Neural cell (in vitro differentiated cells): Measurements from ENCODE around the gene ADORA2A. TPM values are rescaled to one million over a fixed set of nuclear protein-coding genes. Genes with fewer than 3 reads are reported as not detected.

Source experiments
- H2AFZ ChIP-seq: fragments of 200-600, 300-800 bp; sonication (generic), shearing (Covaris generic); 2 replicates; pipeline ENCODE4 v1.6.0; 2014; ENCODE audit warnings: low read depth, mild to moderate bottlenecking, antibody characterized with exemption, low read length, moderate library complexity
- H3F3A ChIP-seq: fragments of 200-600 bp; shearing (Covaris generic); 2 replicates; pipeline ENCODE4 v1.6.1; 2016; ENCODE audit warnings: mild to moderate bottlenecking, moderate library complexity, mixed read lengths, antibody characterized with exemption, low read length; ENCODE audit not compliant: insufficient read depth, poor library complexity, severe bottlenecking
- H3K27ac ChIP-seq: fragments of 200-600, 300-800 bp; sonication (generic), shearing (Covaris generic); 2 replicates; pipeline ENCODE4 v1.5.1; 2014; ENCODE audit warnings: mild to moderate bottlenecking, low read length, moderate library complexity
- H3K27me3 ChIP-seq: fragments of 300-800, 200-600 bp; sonication (generic), shearing (Covaris generic); 2 replicates; pipeline ENCODE4 v1.6.0; 2014; ENCODE audit warnings: mild to moderate bottlenecking, low read depth, low read length, moderate library complexity; ENCODE audit not compliant: insufficient read depth
- H3K36me3 ChIP-seq: fragments of 300-800, 200-600 bp; sonication (generic), shearing (Covaris generic); 2 replicates; pipeline ENCODE4 v1.5.1; 2014; ENCODE audit warnings: mild to moderate bottlenecking, antibody characterized with exemption, low read length, moderate library complexity; ENCODE audit not compliant: insufficient read depth
- H3K4me2 ChIP-seq: fragments of 300-800, 200-600 bp; sonication (generic), shearing (Covaris generic); 2 replicates; pipeline ENCODE4 v1.6.0; 2014; ENCODE audit warnings: mild to moderate bottlenecking, low read length
- H3K4me3 ChIP-seq: fragments of 300-800, 200-600 bp; sonication (generic), shearing (Covaris generic); 2 replicates; pipeline ENCODE4 v1.5.1; 2014; ENCODE audit warnings: mild to moderate bottlenecking, low read length, moderate library complexity
- H3K79me2 ChIP-seq: fragments of 200-600 bp; shearing (Covaris generic); replicated peaks from 2 replicates; pipeline ENCODE4 v1.6.0; 2014; ENCODE audit warnings: mild to moderate bottlenecking, low read length, moderate library complexity; ENCODE audit not compliant: insufficient read depth
- H3K9ac ChIP-seq: fragments of 300-800, 200-600 bp; sonication (generic), shearing (Covaris generic); 2 replicates; pipeline ENCODE4 v1.6.1; 2016; ENCODE audit warnings: mild to moderate bottlenecking, low read length, mixed read lengths
- H3K9me2 ChIP-seq: fragments of 200-600 bp; shearing (Covaris generic); 2 replicates; pipeline ENCODE4 v1.6.1; 2016; ENCODE audit warnings: mild to moderate bottlenecking, low read length, mixed read lengths; ENCODE audit not compliant: insufficient read depth
- H3K9me3 ChIP-seq: fragments of 200-600, 300-800 bp; sonication (generic), shearing (Covaris generic); 2 replicates; pipeline ENCODE4 v1.6.1; 2016; ENCODE audit warnings: mild to moderate bottlenecking, mixed run types, low read length, moderate library complexity, mixed read lengths
- H4K20me1 ChIP-seq: fragments of 200-600 bp; shearing (Covaris generic); 2 replicates; pipeline ENCODE4 v1.6.1; 2016; ENCODE audit warnings: mild to moderate bottlenecking, mixed run types; ENCODE audit not compliant: insufficient read depth
- EP300 ChIP-seq: fragments of 450-650 bp; conservative IDR thresholded peaks from 2 replicates; pipeline ENCODE4 v1.6.1; 2014; ENCODE audit warnings: antibody characterized with exemption, mild to moderate bottlenecking, moderate library complexity; ENCODE audit not compliant: poor library complexity, severe bottlenecking
- EZH2 ChIP-seq: fragments of 200-600, 300-800 bp; shearing (Covaris generic), sonication (generic); IDR thresholded peaks from 2 replicates; pipeline ENCODE4 v1.6.1; 2014; ENCODE audit warnings: antibody characterized with exemption, low read length, borderline replicate concordance, mild to moderate bottlenecking; ENCODE audit not compliant: insufficient read depth, poor library complexity, severe bottlenecking
- MXI1 ChIP-seq: fragments of 450-650 bp; conservative IDR thresholded peaks from 2 replicates; pipeline ENCODE4 v1.6.1; 2014; ENCODE audit warnings: antibody characterized with exemption, mild to moderate bottlenecking; ENCODE audit not compliant: poor library complexity, severe bottlenecking
- POLR2AphosphoS5 ChIP-seq: IDR thresholded peaks from 2 replicates; pipeline ENCODE4 v1.6.1; 2012
- RAD21 ChIP-seq: fragments of 450-650 bp; conservative IDR thresholded peaks from 2 replicates; pipeline ENCODE4 v1.6.1; 2014; ENCODE audit warnings: antibody characterized with exemption, mild to moderate bottlenecking, moderate library complexity
- SMC3 ChIP-seq: fragments of 450-650 bp; conservative IDR thresholded peaks from 2 replicates; pipeline ENCODE4 v1.6.1; 2014; ENCODE audit warnings: antibody characterized with exemption, mild to moderate bottlenecking, moderate library complexity; ENCODE audit not compliant: poor library complexity
- TAF1 ChIP-seq: IDR thresholded peaks from 2 replicates; pipeline ENCODE4 v1.6.1; 2012; ENCODE audit warnings: low read depth
- polyA plus RNA-seq: library from polyadenylated mRNA; depleted of rRNA; stranded (reverse); fragments of >200 nt; gene quantifications from 2 replicates; pipeline ENCODE4 v1.2.3, GENCODE V29; 2014
- TF ChIP-seq, protein P1 (sequence below): fragments of 450-650 bp; IDR thresholded peaks from 2 replicates; pipeline ENCODE4 v1.5.1; 2014; ENCODE audit warnings: antibody characterized with exemption, mild to moderate bottlenecking, moderate library complexity; ENCODE audit not compliant: poor library complexity, severe bottlenecking
- TF ChIP-seq, protein P2 (sequence below): IDR thresholded peaks from 2 replicates; pipeline ENCODE4 v1.6.1; 2012; ENCODE audit warnings: borderline replicate concordance

Gene ADORA2A
- polyA plus RNA-seq, 1 donor from 2014 or later: 2.9 TPM

DNA sequence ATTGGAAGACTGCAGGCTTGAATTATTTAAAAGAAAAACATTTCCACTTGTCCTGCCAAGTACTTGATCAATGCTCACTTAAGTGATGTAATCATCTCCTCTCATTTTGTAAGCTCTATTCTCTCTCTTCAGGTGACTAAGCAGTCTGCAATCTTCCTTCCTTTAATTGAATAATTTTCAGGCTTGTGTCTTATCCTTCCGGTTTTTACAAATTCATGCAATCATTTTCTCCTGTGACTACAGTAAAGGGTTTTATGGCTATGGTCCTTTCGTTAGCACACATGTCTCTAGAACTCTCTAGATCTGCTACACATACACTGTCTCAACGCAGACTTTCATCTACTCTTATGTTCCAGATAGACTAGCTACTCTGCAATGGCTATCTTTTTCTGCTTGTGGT, 55.2 kb downstream of the ADORA2A start:
- H4K20me1 ChIP-seq: no peaks in the 10 kb centered on the region
- no peaks in the 10 kb centered on the region for H3K36me3 ChIP-seq
- no peak overlapping the region for H3K4me2 ChIP-seq
- no peak overlapping the region for H2AFZ ChIP-seq
- H3K9me2 ChIP-seq: no peaks in the 10 kb centered on the region
- no peaks in the 10 kb centered on the region for H3F3A ChIP-seq
- no peak overlapping the region for H3K9ac ChIP-seq
- H3K27me3 ChIP-seq: no peaks in the 10 kb centered on the region
- TF ChIP-seq SMC3 (no peak), RAD21 (no peak), TAF1 (no peak)
- H3K4me3 ChIP-seq: no peak overlapping the region
- H3K27ac ChIP-seq: no peak overlapping the region
- no peaks in the 10 kb centered on the region for H3K9me3 ChIP-seq
- H3K79me2 ChIP-seq: no peaks in the 10 kb centered on the region

DNA sequence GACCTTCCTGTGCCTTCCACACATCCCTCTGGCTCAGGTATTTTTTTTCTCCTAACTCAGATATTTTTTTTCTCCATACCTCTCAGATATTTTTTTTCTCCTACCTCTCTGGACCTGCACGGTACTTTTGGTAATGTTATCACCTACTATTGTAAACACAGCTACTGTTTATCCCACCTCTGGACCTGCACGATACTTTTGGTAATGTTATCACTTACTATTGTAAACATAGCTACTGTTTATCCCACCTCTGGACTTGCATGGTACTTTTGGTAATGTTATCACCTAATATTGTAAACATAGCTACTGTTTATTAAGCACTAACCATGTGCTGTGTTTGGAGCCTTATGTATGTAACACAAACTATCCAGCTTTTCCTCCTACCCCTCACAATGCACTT, 55.6 kb downstream of the ADORA2A start:
- Histone ChIP-seq H3K27ac (no peak overlapping the region), H3K27me3 (no peaks in the 10 kb centered on the region), H3K4me3 (no peak overlapping the region), H3K79me2 (no peaks in the 10 kb centered on the region), H2AFZ (no peak overlapping the region), H3K9ac (no peak overlapping the region), H3K36me3 (no peaks in the 10 kb centered on the region), H3F3A (no peaks in the 10 kb centered on the region), H3K4me2 (no peak overlapping the region), H3K9me2 (no peaks in the 10 kb centered on the region), H4K20me1 (no peaks in the 10 kb centered on the region), H3K9me3 (no peaks in the 10 kb centered on the region)
- no peak for TF ChIP-seq MXI1
- TF ChIP-seq, protein P1, sequence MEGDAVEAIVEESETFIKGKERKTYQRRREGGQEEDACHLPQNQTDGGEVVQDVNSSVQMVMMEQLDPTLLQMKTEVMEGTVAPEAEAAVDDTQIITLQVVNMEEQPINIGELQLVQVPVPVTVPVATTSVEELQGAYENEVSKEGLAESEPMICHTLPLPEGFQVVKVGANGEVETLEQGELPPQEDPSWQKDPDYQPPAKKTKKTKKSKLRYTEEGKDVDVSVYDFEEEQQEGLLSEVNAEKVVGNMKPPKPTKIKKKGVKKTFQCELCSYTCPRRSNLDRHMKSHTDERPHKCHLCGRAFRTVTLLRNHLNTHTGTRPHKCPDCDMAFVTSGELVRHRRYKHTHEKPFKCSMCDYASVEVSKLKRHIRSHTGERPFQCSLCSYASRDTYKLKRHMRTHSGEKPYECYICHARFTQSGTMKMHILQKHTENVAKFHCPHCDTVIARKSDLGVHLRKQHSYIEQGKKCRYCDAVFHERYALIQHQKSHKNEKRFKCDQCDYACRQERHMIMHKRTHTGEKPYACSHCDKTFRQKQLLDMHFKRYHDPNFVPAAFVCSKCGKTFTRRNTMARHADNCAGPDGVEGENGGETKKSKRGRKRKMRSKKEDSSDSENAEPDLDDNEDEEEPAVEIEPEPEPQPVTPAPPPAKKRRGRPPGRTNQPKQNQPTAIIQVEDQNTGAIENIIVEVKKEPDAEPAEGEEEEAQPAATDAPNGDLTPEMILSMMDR: no peak
- no peak for TF ChIP-seq EZH2
- TF ChIP-seq EP300: no peak
- TF ChIP-seq, protein P2, sequence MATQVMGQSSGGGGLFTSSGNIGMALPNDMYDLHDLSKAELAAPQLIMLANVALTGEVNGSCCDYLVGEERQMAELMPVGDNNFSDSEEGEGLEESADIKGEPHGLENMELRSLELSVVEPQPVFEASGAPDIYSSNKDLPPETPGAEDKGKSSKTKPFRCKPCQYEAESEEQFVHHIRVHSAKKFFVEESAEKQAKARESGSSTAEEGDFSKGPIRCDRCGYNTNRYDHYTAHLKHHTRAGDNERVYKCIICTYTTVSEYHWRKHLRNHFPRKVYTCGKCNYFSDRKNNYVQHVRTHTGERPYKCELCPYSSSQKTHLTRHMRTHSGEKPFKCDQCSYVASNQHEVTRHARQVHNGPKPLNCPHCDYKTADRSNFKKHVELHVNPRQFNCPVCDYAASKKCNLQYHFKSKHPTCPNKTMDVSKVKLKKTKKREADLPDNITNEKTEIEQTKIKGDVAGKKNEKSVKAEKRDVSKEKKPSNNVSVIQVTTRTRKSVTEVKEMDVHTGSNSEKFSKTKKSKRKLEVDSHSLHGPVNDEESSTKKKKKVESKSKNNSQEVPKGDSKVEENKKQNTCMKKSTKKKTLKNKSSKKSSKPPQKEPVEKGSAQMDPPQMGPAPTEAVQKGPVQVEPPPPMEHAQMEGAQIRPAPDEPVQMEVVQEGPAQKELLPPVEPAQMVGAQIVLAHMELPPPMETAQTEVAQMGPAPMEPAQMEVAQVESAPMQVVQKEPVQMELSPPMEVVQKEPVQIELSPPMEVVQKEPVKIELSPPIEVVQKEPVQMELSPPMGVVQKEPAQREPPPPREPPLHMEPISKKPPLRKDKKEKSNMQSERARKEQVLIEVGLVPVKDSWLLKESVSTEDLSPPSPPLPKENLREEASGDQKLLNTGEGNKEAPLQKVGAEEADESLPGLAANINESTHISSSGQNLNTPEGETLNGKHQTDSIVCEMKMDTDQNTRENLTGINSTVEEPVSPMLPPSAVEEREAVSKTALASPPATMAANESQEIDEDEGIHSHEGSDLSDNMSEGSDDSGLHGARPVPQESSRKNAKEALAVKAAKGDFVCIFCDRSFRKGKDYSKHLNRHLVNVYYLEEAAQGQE: no peak
- no peak for TF ChIP-seq SMC3
- no peak for TF ChIP-seq POLR2AphosphoS5
- no peak for TF ChIP-seq TAF1
- TF ChIP-seq RAD21: no peak
